HG03280 (cell line): Measurements from ENCODE around the gene ARHGEF10L.

Source experiments
- ATAC-seq: cut with Tn5 transposase; IDR thresholded peaks from one replicate; pipeline ENCODE4 v1.9.1; 2021; ENCODE audit warnings: mild to moderate bottlenecking, moderate library complexity; ENCODE audit not compliant: unreplicated experiment

Gene ARHGEF10L

GRCh38 chr1:17566417-17566816 is 26.9 kb downstream of the ARHGEF10L start:
- no peak for ATAC-seq

- no peak for ATAC-seq
Observed at GRCh38 chr1:17566892-17567291, 27.4 kb downstream of the ARHGEF10L start.

- no peak for ATAC-seq
Observed at GRCh38 chr1:17567582-17567981, 28.1 kb downstream of the ARHGEF10L start.

- no peak for ATAC-seq
Observed at GRCh38 chr1:17568014-17568900, 28.8 kb downstream of the ARHGEF10L start.

GRCh38 chr1:17569200-17570139 is 30.0 kb downstream of the ARHGEF10L start:
- ATAC-seq, result no peak

GRCh38 chr1:17570228-17570627 is 30.7 kb downstream of the ARHGEF10L start:
- ATAC-seq, result no peak

- no peak for ATAC-seq
Observed at GRCh38 chr1:17572264-17572985, 32.9 kb downstream of the ARHGEF10L start.

- no peak for ATAC-seq
Observed at GRCh38 chr1:17573518-17574041, 34.1 kb downstream of the ARHGEF10L start.

GRCh38 chr1:17574516-17574915 is 35.0 kb downstream of the ARHGEF10L start:
- no peak for ATAC-seq

GRCh38 chr1:17575797-17576518 is 36.5 kb downstream of the ARHGEF10L start:
- no peak for ATAC-seq

GRCh38 chr1:17576519-17576853 is 37.0 kb downstream of the ARHGEF10L start:
- no peak for ATAC-seq

- no peak for ATAC-seq
Observed at GRCh38 chr1:17577907-17578297, 38.4 kb downstream of the ARHGEF10L start.

- no peak for ATAC-seq
Observed at GRCh38 chr1:17579951-17580939, 40.7 kb downstream of the ARHGEF10L start.

- ATAC-seq, result no peak
Observed at GRCh38 chr1:17581389-17582123, 42.1 kb downstream of the ARHGEF10L start.

GRCh38 chr1:17582124-17582774 is 42.8 kb downstream of the ARHGEF10L start:
- no peak for ATAC-seq

GRCh38 chr1:17584539-17584938 is 45.0 kb downstream of the ARHGEF10L start:
- ATAC-seq, result no peak

- no peak for ATAC-seq
Observed at GRCh38 chr1:17585266-17585987, 45.9 kb downstream of the ARHGEF10L start.
